ENCODE measurements around the gene KRTAP10-5.

The KRTAP10-5 gene

DNA sequence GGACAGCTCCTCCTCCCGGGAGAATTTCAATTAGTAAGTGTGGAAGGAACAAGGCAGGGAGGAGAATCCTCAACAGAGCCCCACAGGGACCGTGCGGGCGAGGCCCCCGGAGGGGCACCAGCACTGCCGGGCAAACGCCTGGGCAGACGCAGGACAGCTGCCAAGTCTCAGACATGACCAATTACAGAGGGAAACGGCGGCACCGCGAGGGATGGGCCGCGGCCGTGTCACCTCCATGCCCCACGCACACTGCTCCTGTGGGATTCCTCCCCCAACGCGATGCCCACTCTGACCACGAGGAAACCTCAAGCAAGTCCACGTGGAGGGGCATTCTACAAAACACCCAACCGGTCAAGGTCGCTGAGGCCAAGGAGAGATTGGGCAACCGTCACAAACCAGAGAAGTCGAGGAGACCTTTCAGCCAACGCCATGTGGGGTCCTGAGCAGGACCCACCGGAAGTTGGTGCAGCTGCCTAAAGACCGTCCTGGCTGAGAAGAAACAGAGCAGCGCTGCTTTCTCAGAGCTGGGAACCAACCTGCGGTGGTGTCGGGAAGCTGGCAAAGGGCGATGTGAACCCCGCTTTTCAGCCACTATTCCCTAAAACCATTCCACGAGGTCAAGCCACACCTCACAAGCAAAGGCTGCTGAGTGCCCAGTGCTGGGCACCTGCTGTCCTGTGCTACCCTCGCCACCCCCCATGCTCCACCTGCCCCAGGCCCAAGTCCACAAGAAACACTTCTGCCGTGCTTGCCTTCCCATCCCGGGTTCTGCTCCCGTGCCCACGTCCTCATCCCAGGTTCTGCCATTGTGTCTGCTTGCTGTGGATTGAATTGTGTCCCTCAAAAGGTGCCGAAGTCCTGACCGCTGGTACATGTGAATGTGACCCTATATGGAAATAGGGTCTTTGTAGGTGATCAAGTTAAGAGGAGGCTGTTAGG is 8.3 kb downstream of the KRTAP10-5 start:
- Histone ChIP-seq H3K27me3 (ENCODE audit: low read depth, low read length) (no peaks in the 10 kb centered on the region), H3K4me1 (ENCODE audit: low read length) (no peaks in the 10 kb centered on the region), H3K27ac (ENCODE audit: low read length) (no peak overlapping the region), H3K36me3 (replicated peaks; ENCODE audit: low read depth, low read length) (no peaks in the 10 kb centered on the region), H3K9ac (ENCODE audit: low read length) (no peak overlapping the region), H4K20me1 (ENCODE audit: insufficient read depth, low read length) (no peaks in the 10 kb centered on the region), H2AFZ (ENCODE audit: low read depth, low read length) (no peak overlapping the region), H3K9me3 (ENCODE audit: insufficient read depth, low read length) (no peaks in the 10 kb centered on the region), H3K79me2 (ENCODE audit: low read length) (no peaks in the 10 kb centered on the region), H3K4me2 (ENCODE audit: low read length) (no peak overlapping the region), H3K4me3 (ENCODE audit: low read length) (no peak overlapping the region)
- TF ChIP-seq, protein P1, sequence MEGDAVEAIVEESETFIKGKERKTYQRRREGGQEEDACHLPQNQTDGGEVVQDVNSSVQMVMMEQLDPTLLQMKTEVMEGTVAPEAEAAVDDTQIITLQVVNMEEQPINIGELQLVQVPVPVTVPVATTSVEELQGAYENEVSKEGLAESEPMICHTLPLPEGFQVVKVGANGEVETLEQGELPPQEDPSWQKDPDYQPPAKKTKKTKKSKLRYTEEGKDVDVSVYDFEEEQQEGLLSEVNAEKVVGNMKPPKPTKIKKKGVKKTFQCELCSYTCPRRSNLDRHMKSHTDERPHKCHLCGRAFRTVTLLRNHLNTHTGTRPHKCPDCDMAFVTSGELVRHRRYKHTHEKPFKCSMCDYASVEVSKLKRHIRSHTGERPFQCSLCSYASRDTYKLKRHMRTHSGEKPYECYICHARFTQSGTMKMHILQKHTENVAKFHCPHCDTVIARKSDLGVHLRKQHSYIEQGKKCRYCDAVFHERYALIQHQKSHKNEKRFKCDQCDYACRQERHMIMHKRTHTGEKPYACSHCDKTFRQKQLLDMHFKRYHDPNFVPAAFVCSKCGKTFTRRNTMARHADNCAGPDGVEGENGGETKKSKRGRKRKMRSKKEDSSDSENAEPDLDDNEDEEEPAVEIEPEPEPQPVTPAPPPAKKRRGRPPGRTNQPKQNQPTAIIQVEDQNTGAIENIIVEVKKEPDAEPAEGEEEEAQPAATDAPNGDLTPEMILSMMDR (IDR thresholded peaks at IDR 0.05; ENCODE audit: low read depth, low read length): no peak
- TF ChIP-seq EZH2phosphoT487 (IDR thresholded peaks at IDR 0.05; ENCODE audit: low read depth): no peak

DNA sequence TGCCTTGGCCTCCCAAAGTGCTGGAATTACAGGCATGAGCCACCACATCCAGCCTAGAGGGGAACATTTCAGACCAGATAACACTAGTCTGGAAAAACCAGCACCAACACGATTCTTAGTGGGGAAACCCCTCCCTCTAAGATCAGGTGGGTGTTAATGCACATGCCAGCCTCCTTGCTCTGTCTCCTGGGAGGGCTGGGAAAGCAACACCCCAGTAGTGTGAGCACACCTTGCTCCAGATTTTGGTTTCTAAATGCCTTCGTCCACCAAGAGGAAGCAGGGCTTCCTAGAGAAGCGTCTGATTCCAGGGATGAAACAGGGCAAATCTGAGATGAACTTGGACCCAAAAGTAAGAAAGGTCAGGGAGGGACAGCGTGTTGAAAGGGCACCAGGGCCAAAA is 9.1 kb downstream of the KRTAP10-5 start:
- no peak overlapping the region for H3K9ac ChIP-seq (ENCODE audit: low read length)
- peaks cover 6% of the 10 kb centered on the region for H3K4me1 ChIP-seq (ENCODE audit: low read length)
- H3K27ac ChIP-seq (ENCODE audit: low read length): no peak overlapping the region
- no peaks in the 10 kb centered on the region for H3K36me3 ChIP-seq (replicated peaks; ENCODE audit: low read depth, low read length)
- no peaks in the 10 kb centered on the region for H3K79me2 ChIP-seq (ENCODE audit: low read length)
- H3K27me3 ChIP-seq (ENCODE audit: low read depth, low read length): no peaks in the 10 kb centered on the region
- TF ChIP-seq, protein P1 (IDR thresholded peaks at IDR 0.05; ENCODE audit: low read depth, low read length): no peak
- no peak for TF ChIP-seq EZH2phosphoT487 (IDR thresholded peaks at IDR 0.05; ENCODE audit: low read depth)
- no peaks in the 10 kb centered on the region for H4K20me1 ChIP-seq (ENCODE audit: insufficient read depth, low read length)
- no peaks in the 10 kb centered on the region for H3K9me3 ChIP-seq (ENCODE audit: insufficient read depth, low read length)
- H3K4me2 ChIP-seq (ENCODE audit: low read length): no peak overlapping the region
- no peak overlapping the region for H3K4me3 ChIP-seq (ENCODE audit: low read length)
- no peak overlapping the region for H2AFZ ChIP-seq (ENCODE audit: low read depth, low read length)

DNA sequence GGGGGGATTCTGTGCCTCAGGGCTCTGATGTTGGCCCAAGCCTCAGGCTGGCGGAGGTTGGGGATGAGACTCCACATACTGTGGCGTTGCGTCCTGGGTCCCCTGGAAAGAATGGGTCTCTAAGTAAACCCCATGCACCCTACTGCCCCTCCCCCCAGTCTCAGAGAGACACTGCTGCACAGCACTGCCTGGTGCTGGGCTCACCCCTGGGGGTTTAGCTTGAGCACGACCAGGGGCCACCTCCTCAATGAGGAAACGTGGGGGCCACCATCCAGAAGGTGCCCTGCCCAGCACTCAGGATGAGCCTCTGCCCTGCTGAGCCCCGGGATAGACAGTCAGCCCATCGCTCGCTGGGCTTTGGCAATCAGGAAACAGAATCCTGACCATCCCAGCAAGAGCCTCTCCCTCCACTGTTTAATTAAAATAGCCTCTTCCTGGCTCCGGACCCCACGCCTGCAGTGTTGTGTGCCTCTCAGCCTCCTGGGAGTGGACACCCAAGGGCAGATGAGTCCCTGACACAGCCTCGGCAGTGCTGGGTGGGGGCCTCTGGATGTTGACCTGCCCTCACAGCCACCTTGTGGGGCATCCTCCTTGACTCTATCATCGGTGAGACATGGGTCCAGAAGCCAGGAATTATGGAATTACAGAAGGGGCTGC is 10.4 kb downstream of the KRTAP10-5 start:
- TF ChIP-seq EZH2phosphoT487 (IDR thresholded peaks at IDR 0.05; ENCODE audit: low read depth): no peak
- TF ChIP-seq, protein P1 (IDR thresholded peaks at IDR 0.05; ENCODE audit: low read depth, low read length): no peak

More for the DNA sequence above, 10.4 kb downstream of the KRTAP10-5 start:
- Histone ChIP-seq H3K79me2 (ENCODE audit: low read length) (no peaks in the 10 kb centered on the region), H3K27me3 (ENCODE audit: low read depth, low read length) (no peaks in the 10 kb centered on the region), H3K36me3 (replicated peaks; ENCODE audit: low read depth, low read length) (no peaks in the 10 kb centered on the region), H3K27ac (ENCODE audit: low read length) (no peak overlapping the region), H2AFZ (ENCODE audit: low read depth, low read length) (no peak overlapping the region), H3K9ac (ENCODE audit: low read length) (no peak overlapping the region), H3K9me3 (ENCODE audit: insufficient read depth, low read length) (no peaks in the 10 kb centered on the region), H3K4me1 (ENCODE audit: low read length) (peaks cover 19% of the 10 kb centered on the region), H3K4me2 (ENCODE audit: low read length) (no peak overlapping the region), H4K20me1 (ENCODE audit: insufficient read depth, low read length) (no peaks in the 10 kb centered on the region), H3K4me3 (ENCODE audit: low read length) (no peak overlapping the region)
